SK-N-SH (cell line): ENCODE measurements around the gene NCOR2. TPM values are rescaled to one million over a fixed set of nuclear protein-coding genes. Genes with fewer than 3 reads are reported as not detected.
A peak's percentile ranks its signal among the peaks of the same experiment; 100 is the strongest.

Experiments
- CTCF ChIA-PET: fragments of 300-600, 350-600 bp; formaldehyde crosslinking; extraction: SDS; loops from one replicate; lab custom pipeline; 2021; lab: Yijun Ruan, JAX
- POLR2A ChIA-PET: fragments of 350-600 bp; sonication (Branson Sonifier 250); formaldehyde crosslinking; extraction: SDS; loops from one replicate; lab custom pipeline; 2020; ENCODE audit warnings: antibody characterized with exemption, inconsistent platforms; lab: Yijun Ruan, JAX
- DNase-seq: peaks from one replicate; pipeline ENCODE4 v3.0.0; 2012
- H2AFZ ChIP-seq: fragments of 200-600 bp; sonication (generic); 2 replicates; pipeline ENCODE4 v1.8.1; 2016; ENCODE audit warnings: antibody characterized with exemption, mild to moderate bottlenecking, low read depth
- H3F3A ChIP-seq: fragments of 200-600 bp; sonication (generic); replicated peaks from 2 replicates; pipeline ENCODE3; 2016; ENCODE audit warnings: antibody characterized with exemption, mild to moderate bottlenecking; ENCODE audit not compliant: insufficient read depth
- H3K27ac ChIP-seq, 2 experiments: fragments of 200-500 bp in 1 of 2; fragments of 200-600 bp in 1 of 2; sonication (Bioruptor generic) in 1 of 2; sonication (generic), shearing (Covaris generic) in 1 of 2; 2 replicates each; pipeline versions ENCODE4 v1.5.1 to v1.6.1; 2014 to 2016; ENCODE audit warnings: low read depth in 2 of 2, inconsistent platforms in 1 of 2, low read length in 1 of 2, mild to moderate bottlenecking in 1 of 2, mixed read lengths in 1 of 2
- H3K27me3 ChIP-seq: fragments of 200-600 bp; sonication (generic), shearing (Covaris generic); 2 replicates; pipeline ENCODE4 v1.6.1; 2016; ENCODE audit warnings: mixed run types; ENCODE audit not compliant: insufficient read depth
- H3K36me3 ChIP-seq, 2 experiments: fragments of 200-500 bp in 1 of 2; fragments of 200-600 bp in 1 of 2; sonication (Bioruptor generic) in 1 of 2; sonication (generic) in 1 of 2; replicated peaks in 1 of 2; 2 replicates each; pipeline versions ENCODE3 to v1.5.1; 2014 to 2016; ENCODE audit warnings: low read length in 1 of 2, mild to moderate bottlenecking in 1 of 2; ENCODE audit not compliant: insufficient read depth in 2 of 2, control insufficient read depth in 1 of 2
- H3K4me1 ChIP-seq, 2 experiments: fragments of 200-500 bp in 1 of 2; fragments of 200-600 bp in 1 of 2; sonication (Bioruptor generic) in 1 of 2; sonication (generic), shearing (Covaris generic) in 1 of 2; 2 replicates each; pipeline versions ENCODE4 v1.5.1 to v1.6.1; 2014 to 2016; ENCODE audit warnings: low read depth in 1 of 2, low read length in 1 of 2, mixed run types in 1 of 2; ENCODE audit not compliant: insufficient read depth in 2 of 2, control insufficient read depth in 1 of 2
- H3K4me2 ChIP-seq: fragments of 200-600 bp; sonication (generic), shearing (Covaris generic); 2 replicates; pipeline ENCODE4 v1.6.1; 2017; ENCODE audit warnings: mixed run types
- H3K4me3 ChIP-seq, 2 experiments: fragments of 200-500 bp in 1 of 2; fragments of 200-600 bp in 1 of 2; sonication (Bioruptor generic) in 1 of 2; sonication (generic), shearing (Covaris generic) in 1 of 2; 2 replicates each; pipeline versions ENCODE4 v1.5.1 to v1.8.1; 2014 to 2016; ENCODE audit warnings: low read depth in 2 of 2, inconsistent platforms in 1 of 2, low read length in 1 of 2, mild to moderate bottlenecking in 1 of 2, mixed read lengths in 1 of 2, moderate library complexity in 1 of 2
- H3K79me2 ChIP-seq: fragments of 200-600 bp; sonication (generic); 2 replicates; pipeline ENCODE4 v1.8.1; 2017; ENCODE audit warnings: mild to moderate bottlenecking; ENCODE audit not compliant: insufficient read depth
- H3K9ac ChIP-seq: fragments of 200-600 bp; sonication (generic); 2 replicates; pipeline ENCODE4 v1.6.1; 2017; ENCODE audit warnings: mixed run types
- H3K9me2 ChIP-seq: fragments of 200-600 bp; sonication (generic); 2 replicates; pipeline ENCODE4 v1.6.1; 2017; ENCODE audit warnings: mixed run types
- H3K9me3 ChIP-seq: fragments of 200-600 bp; sonication (generic); 2 replicates; pipeline ENCODE4 v1.6.1; 2017; ENCODE audit warnings: mixed run types, mild to moderate bottlenecking, moderate library complexity
- H4K20me1 ChIP-seq: fragments of 200-600 bp; sonication (generic); 2 replicates; pipeline ENCODE4 v1.6.1; 2017; ENCODE audit warnings: mild to moderate bottlenecking, mixed run types; ENCODE audit not compliant: insufficient read depth
- CHD2 ChIP-seq: fragments of 150-350 bp; IDR thresholded peaks from 2 replicates; pipeline ENCODE4 v1.6.1; 2018; ENCODE audit warnings: low read length; ENCODE audit not compliant: partially characterized antibody
- ELF1 ChIP-seq: IDR thresholded peaks from 2 replicates; pipeline ENCODE4 v1.4.0; 2012
- EP300 ChIP-seq, 2 experiments: IDR thresholded peaks; 2 replicates each; pipeline versions ENCODE4 v1.4.0 to v1.6.1; 2012; ENCODE audit warnings: borderline replicate concordance in 1 of 2, low read depth in 1 of 2, low read length in 1 of 2
- EZH2phosphoT487 ChIP-seq: fragments of 200-600 bp; sonication (generic); IDR thresholded peaks from 2 replicates; pipeline ENCODE4 v1.6.1; 2017; ENCODE audit warnings: low read depth, mixed run types, mild to moderate bottlenecking, antibody characterized with exemption, moderate library complexity, borderline replicate concordance
- FOXJ3 ChIP-seq: sonication (generic); formaldehyde crosslinking; IDR thresholded peaks from 2 replicates; pipeline ENCODE4 v1.5.1; 2020; ENCODE audit warnings: mild to moderate bottlenecking, missing genetic modification reagents
- GATA2 ChIP-seq: sonication (generic); formaldehyde crosslinking; IDR thresholded peaks from 2 replicates; pipeline ENCODE4 v1.5.0; 2020; ENCODE audit warnings: mild to moderate bottlenecking, missing genetic modification reagents
- MXI1 ChIP-seq: IDR thresholded peaks from 2 replicates; pipeline ENCODE4 v1.6.1; 2012; ENCODE audit warnings: mild to moderate bottlenecking, low read depth, low read length, improper control_type of control experiment
- NRF1 ChIP-seq: IDR thresholded peaks from 2 replicates; pipeline ENCODE4 v1.6.1; 2012; ENCODE audit warnings: low read depth, mild to moderate bottlenecking, low read length
- POLR2AphosphoS5 ChIP-seq: IDR thresholded peaks from 2 replicates; pipeline ENCODE4 v1.6.1; 2012; ENCODE audit warnings: low read depth, low read length
- RAD21 ChIP-seq: IDR thresholded peaks from 2 replicates; pipeline ENCODE4 v1.6.1; 2012; ENCODE audit warnings: mild to moderate bottlenecking, low read length
- RCOR1 ChIP-seq: fragments of 150-350 bp; IDR thresholded peaks from 2 replicates; pipeline ENCODE4 v1.6.1; 2017; ENCODE audit warnings: antibody characterized with exemption, low read length
- SIN3A ChIP-seq: IDR thresholded peaks from 2 replicates; pipeline ENCODE4 v1.6.1; 2012; ENCODE audit warnings: low read depth, mild to moderate bottlenecking, low read length, moderate library complexity, borderline replicate concordance
- SMC3 ChIP-seq: IDR thresholded peaks from 2 replicates; pipeline ENCODE4 v1.6.1; 2012; ENCODE audit warnings: low read depth, low read length, improper control_type of control experiment
- TAF1 ChIP-seq: IDR thresholded peaks from 2 replicates; pipeline ENCODE4 v1.6.1; 2012; ENCODE audit warnings: low read depth, mild to moderate bottlenecking, low read length, moderate library complexity, borderline replicate concordance
- TCF12 ChIP-seq: IDR thresholded peaks from 2 replicates; pipeline ENCODE4 v1.4.0; 2012
- TEAD4 ChIP-seq: IDR thresholded peaks from 2 replicates; pipeline ENCODE4 v1.4.0; 2012; ENCODE audit warnings: mild to moderate bottlenecking, borderline replicate concordance; ENCODE audit not compliant: insufficient read depth
- USF1 ChIP-seq: IDR thresholded peaks from 2 replicates; pipeline ENCODE4 v1.4.0; 2012; ENCODE audit warnings: low read depth, borderline replicate concordance
- USF2 ChIP-seq: fragments of 150-350 bp; IDR thresholded peaks from 2 replicates; pipeline ENCODE4 v1.6.1; 2017; ENCODE audit warnings: antibody characterized with exemption, low read length, low read depth, borderline replicate concordance
- YY1 ChIP-seq: IDR thresholded peaks from 2 replicates; pipeline ENCODE4 v1.4.0; 2012; ENCODE audit warnings: low read depth, mild to moderate bottlenecking
- WGBS: methylation state at CpG from one replicate; pipeline ENCODE4 v1.1.6; 2017; ENCODE audit warnings: low lambda C conversion rate; 5-methylcytosine and 5-hydroxymethylcytosine counted together
- polyA plus RNA-seq, 3 experiments: library from polyadenylated mRNA; depleted of rRNA; stranded (reverse); fragments of >200 nt; gene quantifications; 2 replicates each; pipeline ENCODE4 v1.2.3, GENCODE V29; 2012

Gene NCOR2
- polyA plus RNA-seq, 1 of the 3 experiments (the other 2 are of a cell fraction) = 19.0 TPM

- ChIA-PET POLR2A (no interaction called here), CTCF (interaction anchor here (0.6 to 0.9 kb wide), 2 partner anchors 19 to 103 kb away, joined by 3 read pairs; no protein-coding TSS in a partner anchor)
- WGBS = 84% methylated on average over 9 of the region's 14 CpGs
- H4K20me1 ChIP-seq = peaks cover 77% of the 10 kb centered on the region
- H3K27ac ChIP-seq = peak overlapping the region in 1 of 2 experiments; percentile 89; a peak in 2 of 4 replicates
- no peak overlapping the region for H3K4me2 ChIP-seq
- H3K36me3 ChIP-seq = no peaks in the 10 kb centered on the region
- H3K27me3 ChIP-seq = no peaks in the 10 kb centered on the region
- peaks cover 4 to 65% of the 10 kb centered on the region in 2 experiments; a peak in 2 of 4 replicates for H3K4me1 ChIP-seq
- peak; percentile 88 for DNase-seq
- TF ChIP-seq RCOR1 (peak; percentile 49; the same call in 1 of the 2 replicates), CHD2 (peak; percentile 53), FOXJ3 (CRISPR knock-in tag) (peak; percentile 58; the same call in 1 of the 2 replicates), MXI1 (peak; percentile 72; the same call in 1 of the 2 replicates), GATA2 (no peak; the same call in 1 of the 2 replicates), EP300 (IDR thresholded peaks at IDR 0.05; ENCODE audit: borderline replicate concordance in 1 of 2, low read depth in 1 of 2, low read length in 1 of 2) (peak in 1 of 2 experiments; percentile 85; a peak in 2 of 4 replicates), EZH2phosphoT487 (no peak), YY1 (no peak), USF2 (no peak)
- peaks cover 74% of the 10 kb centered on the region for H3K79me2 ChIP-seq
- no peaks in the 10 kb centered on the region for H3K9me2 ChIP-seq
- H3K4me3 ChIP-seq = no peak overlapping the region
- H3F3A ChIP-seq = peaks cover under 1% of the 10 kb centered on the region
- H2AFZ ChIP-seq = no peak overlapping the region
- H3K9me3 ChIP-seq = no peaks in the 10 kb centered on the region
- H3K9ac ChIP-seq = no peak overlapping the region
Observed at GRCh38 chr12:124531281-124531745, 36.1 kb downstream of the NCOR2 start.

GRCh38 chr12:124530637-124531263 lies 36.7 kb downstream of the NCOR2 start:
- 72% methylated on average over 4 of the region's 9 CpGs for WGBS
- H3F3A ChIP-seq = no peaks in the 10 kb centered on the region
- no peaks in the 10 kb centered on the region for H3K27me3 ChIP-seq
- H3K9ac ChIP-seq = no peak overlapping the region
- no peaks in the 10 kb centered on the region for H3K36me3 ChIP-seq
- no peak for DNase-seq
- H3K9me3 ChIP-seq = no peaks in the 10 kb centered on the region
- TF ChIP-seq SIN3A (no peak), TCF12 (no peak), USF1 (no peak), RAD21 (no peak), ELF1 (no peak), NRF1 (no peak), TEAD4 (no peak), USF2 (no peak), POLR2AphosphoS5 (no peak), MXI1 (no peak), TAF1 (no peak), SMC3 (no peak)
- H3K4me2 ChIP-seq = no peak overlapping the region
- H4K20me1 ChIP-seq = peaks cover 77% of the 10 kb centered on the region
- H3K4me1 ChIP-seq = peaks cover 4 to 67% of the 10 kb centered on the region in 2 experiments; a peak in 2 of 4 replicates
- POLR2A ChIA-PET = no interaction called here
- no peaks in the 10 kb centered on the region for H3K9me2 ChIP-seq
- H3K4me3 ChIP-seq = no peak overlapping the region
- CTCF ChIA-PET = interaction anchor here (0.6 to 0.9 kb wide), 2 partner anchors 19 to 103 kb away, joined by 3 read pairs; no protein-coding TSS in a partner anchor
- no peak overlapping the region for H2AFZ ChIP-seq
- peak overlapping the region in 1 of 2 experiments; percentile 89; a peak in 2 of 4 replicates for H3K27ac ChIP-seq
- H3K79me2 ChIP-seq = peaks cover 74% of the 10 kb centered on the region
